K562 (cell line): ENCODE data around the gene CDC45. TPM values are rescaled to one million over a fixed set of nuclear protein-coding genes. Genes with fewer than 3 reads are reported as not detected.
A peak's percentile ranks its signal among the peaks of the same experiment; 100 is the strongest.

Experiments used
- E2F1 ChIP-seq: sonication (generic); formaldehyde crosslinking; IDR thresholded peaks from 2 replicates; pipeline ENCODE4 v1.8.1; 2023; ENCODE audit warnings: mild to moderate bottlenecking, missing genetic modification reagents, moderate library complexity
- HDAC2 ChIP-seq: fragments of 450-650 bp; IDR thresholded peaks from 2 replicates; pipeline ENCODE4 v1.6.1; 2016; ENCODE audit warnings: mild to moderate bottlenecking
- HIVEP1 ChIP-seq: fragments of 250-450 bp; sonication (Bioruptor Pico); IDR thresholded peaks from 2 replicates; pipeline ENCODE4 v1.4.0; 2020; ENCODE audit warnings: mild to moderate bottlenecking
- HMG20B ChIP-seq: fragments of 250-450 bp; sonication (Bioruptor Pico); IDR thresholded peaks from 2 replicates; pipeline ENCODE4 v1.5.0; 2021; ENCODE audit warnings: mild to moderate bottlenecking
- KDM4B ChIP-seq, 2 experiments: fragments of 450-650 bp in 1 of 2; sonication (generic) in 1 of 2; IDR thresholded peaks; 2 replicates each; pipeline ENCODE4 v1.6.1; 2016 to 2017; ENCODE audit warnings: borderline replicate concordance in 2 of 2, antibody characterized with exemption in 1 of 2, low read depth in 1 of 2, mild to moderate bottlenecking in 1 of 2
- MCM7 ChIP-seq, 2 experiments: fragments of 450-650 bp; IDR thresholded peaks; 2 replicates each; pipeline ENCODE4 v1.6.1; 2016 to 2018
- MED1 ChIP-seq: sonication (generic); formaldehyde crosslinking; IDR thresholded peaks from 2 replicates; pipeline ENCODE4 v1.8.1; 2023; ENCODE audit warnings: missing genetic modification reagents, borderline replicate concordance
- PHTF2 ChIP-seq: fragments of 250-450 bp; sonication (Bioruptor Pico); IDR thresholded peaks from 2 replicates; pipeline ENCODE4 v1.5.0; 2021; ENCODE audit warnings: mild to moderate bottlenecking
- PTBP1 ChIP-seq: fragments of 200-400 bp; formaldehyde crosslinking; IDR thresholded peaks from 2 replicates; pipeline ENCODE4 v1.6.1; 2017; ENCODE audit warnings: low read depth, low read length
- RBM39 ChIP-seq: fragments of 200-400 bp; formaldehyde crosslinking; optimal IDR thresholded peaks from 2 replicates; pipeline ENCODE3; 2018; ENCODE audit warnings: low read depth, low read length
- RFX7 ChIP-seq: fragments of 250-450 bp; sonication (Bioruptor Pico); IDR thresholded peaks from 2 replicates; pipeline ENCODE4 v1.5.1; 2021; ENCODE audit warnings: mild to moderate bottlenecking
- RNF219 ChIP-seq: fragments of 250-450 bp; sonication (Bioruptor Pico); IDR thresholded peaks from 2 replicates; pipeline ENCODE4 v1.5.0; 2022; ENCODE audit warnings: mild to moderate bottlenecking
- SMARCA5 ChIP-seq: fragments of 450-650 bp; IDR thresholded peaks from 2 replicates; pipeline ENCODE4 v1.6.1; 2016
- SRSF3 ChIP-seq: fragments of 200-400 bp; formaldehyde crosslinking; IDR thresholded peaks from 2 replicates; pipeline ENCODE4 v1.6.1; 2016; ENCODE audit warnings: mild to moderate bottlenecking, low read length, moderate library complexity; ENCODE audit not compliant: insufficient read depth
- STAT5B ChIP-seq: fragments of 250-450 bp; sonication (Bioruptor Pico); IDR thresholded peaks from 2 replicates; pipeline ENCODE4 v1.8.0; 2021; ENCODE audit warnings: mild to moderate bottlenecking, inconsistent platforms
- TAF15 ChIP-seq: fragments of 200-400 bp; formaldehyde crosslinking; IDR thresholded peaks from 2 replicates; pipeline ENCODE4 v1.6.1; 2017; ENCODE audit warnings: mild to moderate bottlenecking, low read depth, low read length, moderate library complexity
- TAF9B ChIP-seq: fragments of 450-650 bp; IDR thresholded peaks from 2 replicates; pipeline ENCODE4 v1.6.1; 2018; ENCODE audit warnings: mild to moderate bottlenecking; ENCODE audit not compliant: partially characterized antibody
- TFAP4 ChIP-seq: sonication (generic); formaldehyde crosslinking; IDR thresholded peaks from 2 replicates; pipeline ENCODE4 v1.8.0; 2022; ENCODE audit warnings: missing genetic modification reagents, mild to moderate bottlenecking, moderate library complexity, borderline replicate concordance
- YY1 ChIP-seq, 3 experiments: IDR thresholded peaks; 2 replicates each; pipeline ENCODE4 v1.6.1; 2011; ENCODE audit warnings: low read length in 2 of 3, mild to moderate bottlenecking in 2 of 3, moderate library complexity in 2 of 3, borderline replicate concordance in 1 of 3, control low read depth in 1 of 3, low read depth in 1 of 3; ENCODE audit not compliant: insufficient read depth in 3 of 3, insufficient replicate concordance in 2 of 3, control insufficient read depth in 1 of 3, insufficient read length in 1 of 3; ENCODE audit errors: extremely low read depth in 1 of 3
- ZNF24 ChIP-seq: fragments of 450-650 bp; IDR thresholded peaks from 2 replicates; pipeline ENCODE4 v1.6.1; 2016
- ZNF551 ChIP-seq: fragments of 250-450 bp; sonication (Bioruptor Pico); IDR thresholded peaks from 2 replicates; pipeline ENCODE4 v1.5.0; 2021; ENCODE audit warnings: mild to moderate bottlenecking, moderate library complexity
- ZNF740 ChIP-seq, 3 experiments: fragments of 200-800 bp in 1 of 3; sonication (Bioruptor generic) in 1 of 3; sonication (generic) in 1 of 3; formaldehyde crosslinking in 1 of 3; IDR thresholded peaks; 2 replicates each; pipeline versions ENCODE4 v1.6.1 to v1.8.0; 2016 to 2022; ENCODE audit warnings: mild to moderate bottlenecking in 2 of 3, missing compliant biosample characterization in 2 of 3, missing genetic modification characterization in 2 of 3, missing genetic modification reagents in 1 of 3
- polyA plus RNA-seq, 8 experiments: library from polyadenylated mRNA; depleted of rRNA in 4 of 8; stranded (reverse) in 5 of 8; unstranded in 3 of 8; fragments of >200 nt; fragmentation: Nextera tagmentation in 2 of 8; fragmentation: Illumina TruSeq in 1 of 8; extraction: Ambion mirVana in 2 of 8; extraction: Trizol in 1 of 8; gene quantifications; 2 replicates each; pipeline versions ENCODE4 v1.2.1 to v1.2.3, GENCODE V29; 2011 to 2014; ENCODE audit warnings: inconsistent platforms in 1 of 8, missing spikeins in 1 of 8
- total RNA-seq, 7 experiments: library from RNA; depleted of rRNA in 6 of 7; stranded (reverse); fragments of >200 nt in 6 of 7; fragmentation: Illumina TruSeq in 2 of 7; extraction: Trizol in 2 of 7; gene quantifications; 2 replicates each; pipeline versions ENCODE4 v1.2.1 to v1.2.3, GENCODE V29; 2011 to 2021; ENCODE audit warnings: low replicate concordance in 1 of 7

Gene CDC45
- total and polyA plus RNA-seq, 9 of the 15 experiments (the other 6 are each of a cell fraction or from before 2014, with no cell fraction given) = 251 to 580 (median 410) TPM

- TF ChIP-seq HIVEP1 (CRISPR knock-in tag) = no peak
- no peak for TF ChIP-seq ZNF551 (CRISPR knock-in tag)
- 0 out of 2 replicates have a peak, but pooled peaks have one; percentile 85 for TF ChIP-seq MED1 (CRISPR knock-in tag)
- 0 out of 2 replicates have a peak, but pooled peaks have one; percentile 42 for TF ChIP-seq HDAC2
- no peak for TF ChIP-seq SRSF3
- TF ChIP-seq TAF15 = peak; percentile 83; the same call in 1 of the 2 replicates
- TF ChIP-seq TFAP4 = peak; percentile 54; the same call in 1 of the 2 replicates
- TF ChIP-seq YY1 (IDR thresholded peaks at IDR 0.05; ENCODE audit: borderline replicate concordance in 1 of 3, control insufficient read depth in 1 of 3, extremely low read depth in 1 of 3, insufficient read depth in 3 of 3, insufficient read length in 1 of 3, insufficient replicate concordance in 2 of 3, low read depth in 1 of 3, low read length in 2 of 3) = no peak
- no peak for TF ChIP-seq PHTF2 (CRISPR knock-in tag)
- no peak for TF ChIP-seq RNF219
- TF ChIP-seq E2F1 (CRISPR knock-in tag) = no peak; the same call in 1 of the 2 replicates
- peak; percentile 87 for TF ChIP-seq SMARCA5
- TF ChIP-seq TAF9B = no peak
- no peak for TF ChIP-seq ZNF740 (CRISPR knock-in tag; IDR thresholded peaks at IDR 0.05)
- TF ChIP-seq ZNF740 (tag; IDR thresholded peaks at IDR 0.05) = no peak
- no peak for TF ChIP-seq HMG20B
- no peak for TF ChIP-seq KDM4B (IDR thresholded peaks at IDR 0.05; ENCODE audit: borderline replicate concordance in 2 of 2, low read depth in 1 of 2)
- TF ChIP-seq STAT5B (CRISPR knock-in tag) = no peak
- no peak for TF ChIP-seq RBM39
- TF ChIP-seq ZNF24 = no peak
- 0 out of 2 replicates have a peak, but pooled peaks have one; percentile 72 for TF ChIP-seq PTBP1
- no peak for TF ChIP-seq RFX7 (CRISPR knock-in tag)
- TF ChIP-seq MCM7 (IDR thresholded peaks at IDR 0.05) = no peak
Measured at GRCh38 chr22:19515654-19516377, 36.1 kb downstream of the CDC45 start (continued).
